GM23338 (cell line): Measurements from ENCODE around the gene PRLH. TPM values are rescaled to one million over a fixed set of nuclear protein-coding genes. Genes with fewer than 3 reads are reported as not detected.

Experiments used
- ATAC-seq: fragments of 200-7000 bp; cut with Tn5 transposase; 3 replicates; pipeline ENCODE4 v1.9.1; 2020
- DNase-seq: peaks from one replicate; pipeline ENCODE4 v3.0.0-alpha.2; 2015; ENCODE audit warnings: low spot score
- H2AFZ ChIP-seq: fragments of 200-600 bp; sonication (generic); 2 replicates; pipeline ENCODE4 v1.8.0; 2016; ENCODE audit warnings: antibody characterized with exemption, mild to moderate bottlenecking, moderate library complexity
- H3F3A ChIP-seq: fragments of 200-600 bp; sonication (generic); replicated peaks from 2 replicates; pipeline ENCODE4 v1.8.0; 2017; ENCODE audit warnings: antibody characterized with exemption, mixed run types, low read depth
- H3K27ac ChIP-seq: fragments of 200-600 bp; sonication (generic); 2 replicates; pipeline ENCODE4 v1.6.1; 2016; ENCODE audit warnings: low read depth
- H3K27me3 ChIP-seq: fragments of 200-600 bp; sonication (generic); 2 replicates; pipeline ENCODE4 v1.8.0; 2016; ENCODE audit warnings: mild to moderate bottlenecking, mixed run types, moderate library complexity; ENCODE audit not compliant: insufficient read depth
- H3K36me3 ChIP-seq: fragments of 200-600 bp; sonication (generic); 2 replicates; pipeline ENCODE4 v1.8.0; 2016; ENCODE audit warnings: mild to moderate bottlenecking; ENCODE audit not compliant: insufficient read depth
- H3K4me1 ChIP-seq: fragments of 200-600 bp; sonication (generic); 2 replicates; pipeline ENCODE4 v1.8.0; 2016; ENCODE audit warnings: mild to moderate bottlenecking, moderate library complexity; ENCODE audit not compliant: insufficient read depth
- H3K4me2 ChIP-seq: fragments of 200-600 bp; sonication (generic); 2 replicates; pipeline ENCODE4 v1.7.1; 2017; ENCODE audit warnings: mixed run types
- H3K4me3 ChIP-seq: fragments of 200-600 bp; sonication (generic); 2 replicates; pipeline ENCODE4 v1.6.1; 2016; ENCODE audit warnings: mixed run types
- H3K79me2 ChIP-seq: fragments of 200-600 bp; sonication (generic); replicated peaks from 2 replicates; pipeline ENCODE4 v1.8.0; 2017; ENCODE audit warnings: mild to moderate bottlenecking; ENCODE audit not compliant: insufficient read depth
- H3K9me2 ChIP-seq: fragments of 200-600 bp; sonication (generic); 2 replicates; pipeline ENCODE4 v1.8.0; 2017; ENCODE audit not compliant: insufficient read depth
- H4K20me1 ChIP-seq: fragments of 200-600 bp; sonication (generic); replicated peaks from 2 replicates; pipeline ENCODE4 v1.8.0; 2017; ENCODE audit warnings: mild to moderate bottlenecking; ENCODE audit not compliant: insufficient read depth
- H3K27ac Mint-ChIP-seq: 2 replicates; pipeline ENCODE4 v1.8.0; 2020; ENCODE audit warnings: inconsistent platforms, mild to moderate bottlenecking, moderate library complexity, mixed read lengths
- H3K27me3 Mint-ChIP-seq: 3 replicates; pipeline ENCODE4 v1.8.0; 2022; ENCODE audit warnings: low read depth, mild to moderate bottlenecking, moderate library complexity, mixed read lengths, inconsistent platforms; ENCODE audit not compliant: insufficient read depth, poor library complexity
- H3K36me3 Mint-ChIP-seq: 3 replicates; pipeline ENCODE4 v1.8.0; 2021; ENCODE audit warnings: low read depth, mild to moderate bottlenecking, inconsistent platforms, moderate library complexity, mixed read lengths
- H3K4me1 Mint-ChIP-seq: 3 replicates; pipeline ENCODE4 v1.8.0; 2020; ENCODE audit warnings: mild to moderate bottlenecking, inconsistent platforms, mixed read lengths
- H3K4me3 Mint-ChIP-seq: 3 replicates; pipeline ENCODE4 v1.8.0; 2021; ENCODE audit warnings: moderate library complexity, mild to moderate bottlenecking, inconsistent platforms, mixed read lengths
- H3K9me3 Mint-ChIP-seq: 3 replicates; pipeline ENCODE4 v1.8.0; 2020; ENCODE audit warnings: moderate library complexity, mild to moderate bottlenecking, inconsistent platforms, mixed read lengths
- CREB1 ChIP-seq: fragments of 250-450 bp; sonication (Bioruptor Pico); IDR thresholded peaks from 2 replicates; pipeline ENCODE4 v1.5.0; 2020; ENCODE audit warnings: low read depth, mild to moderate bottlenecking, moderate library complexity
- EZH2 ChIP-seq: fragments of 200-600 bp; sonication (generic); IDR thresholded peaks from one replicate; pipeline ENCODE4 v1.8.0; 2017; ENCODE audit warnings: antibody characterized with exemption, mild to moderate bottlenecking, low read depth; ENCODE audit not compliant: unreplicated experiment
- EZH2phosphoT487 ChIP-seq: fragments of 200-600 bp; sonication (generic); IDR thresholded peaks from one replicate; pipeline ENCODE4 v1.8.1; 2018; ENCODE audit warnings: antibody characterized with exemption; ENCODE audit not compliant: unreplicated experiment
- STAT1 ChIP-seq: IDR thresholded peaks from one replicate; pipeline ENCODE4 v1.6.1; 2016; ENCODE audit warnings: antibody characterized with exemption; ENCODE audit not compliant: unreplicated experiment
- ZNF331 ChIP-seq: fragments of 250-450 bp; sonication (Bioruptor Pico); IDR thresholded peaks from 2 replicates; pipeline ENCODE4 v1.5.0; 2020; ENCODE audit warnings: low read depth, mild to moderate bottlenecking, moderate library complexity
- polyA plus RNA-seq: library from polyadenylated mRNA; unstranded; fragments of >200 nt; fragmentation: Nextera tagmentation; extraction: Ambion mirVana; gene quantifications from 2 replicates; pipeline ENCODE4 v1.2.1, GENCODE V29; 2016
- total RNA-seq: library from RNA; depleted of rRNA; stranded (reverse); fragments of >200 nt; shearing (Covaris generic); gene quantifications from 2 replicates; pipeline ENCODE4 v1.2.3, GENCODE V29; 2014
- TF ChIP-seq, protein P1 (sequence below): fragments of 250-450 bp; sonication (Bioruptor Pico); IDR thresholded peaks from 2 replicates; pipeline ENCODE4 v1.5.0; 2020; ENCODE audit warnings: mild to moderate bottlenecking, moderate library complexity
- TF ChIP-seq, protein P2 (sequence below), 2 experiments: fragments of 200-600 bp in 1 of 2; sonication (generic) in 1 of 2; conservative IDR thresholded peaks; 2 replicates each; pipeline versions ENCODE4 v1.5.1 to v1.6.1; 2016 to 2017; ENCODE audit warnings: antibody characterized with exemption in 2 of 2, low read depth in 2 of 2, mild to moderate bottlenecking in 2 of 2, moderate library complexity in 1 of 2

The PRLH gene
- total and polyA plus RNA-seq, 2 experiments from 2014 or later, result not detected

DNA sequence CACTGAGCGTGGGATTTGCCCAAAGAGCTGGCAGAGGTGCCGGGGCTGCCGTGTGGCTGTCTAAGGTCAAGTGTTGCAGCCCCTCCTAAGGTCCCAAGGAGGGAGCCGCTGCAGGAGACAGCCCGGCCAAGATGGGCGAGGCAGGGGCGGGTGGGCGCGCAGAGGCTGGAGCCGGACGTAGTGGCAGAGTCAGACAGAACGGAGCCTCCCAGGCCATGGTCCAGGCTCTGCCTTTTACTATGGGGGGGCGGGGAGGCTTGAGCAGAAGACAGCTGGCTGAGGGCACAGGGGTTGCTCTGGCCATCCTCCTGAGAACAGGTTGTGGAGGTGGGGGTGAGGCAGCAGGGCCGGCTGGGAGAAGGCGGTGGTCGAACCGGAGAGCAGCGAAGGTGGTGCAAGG, 27.5 kb upstream of the PRLH start (continued):
- TF ChIP-seq, protein P1, sequence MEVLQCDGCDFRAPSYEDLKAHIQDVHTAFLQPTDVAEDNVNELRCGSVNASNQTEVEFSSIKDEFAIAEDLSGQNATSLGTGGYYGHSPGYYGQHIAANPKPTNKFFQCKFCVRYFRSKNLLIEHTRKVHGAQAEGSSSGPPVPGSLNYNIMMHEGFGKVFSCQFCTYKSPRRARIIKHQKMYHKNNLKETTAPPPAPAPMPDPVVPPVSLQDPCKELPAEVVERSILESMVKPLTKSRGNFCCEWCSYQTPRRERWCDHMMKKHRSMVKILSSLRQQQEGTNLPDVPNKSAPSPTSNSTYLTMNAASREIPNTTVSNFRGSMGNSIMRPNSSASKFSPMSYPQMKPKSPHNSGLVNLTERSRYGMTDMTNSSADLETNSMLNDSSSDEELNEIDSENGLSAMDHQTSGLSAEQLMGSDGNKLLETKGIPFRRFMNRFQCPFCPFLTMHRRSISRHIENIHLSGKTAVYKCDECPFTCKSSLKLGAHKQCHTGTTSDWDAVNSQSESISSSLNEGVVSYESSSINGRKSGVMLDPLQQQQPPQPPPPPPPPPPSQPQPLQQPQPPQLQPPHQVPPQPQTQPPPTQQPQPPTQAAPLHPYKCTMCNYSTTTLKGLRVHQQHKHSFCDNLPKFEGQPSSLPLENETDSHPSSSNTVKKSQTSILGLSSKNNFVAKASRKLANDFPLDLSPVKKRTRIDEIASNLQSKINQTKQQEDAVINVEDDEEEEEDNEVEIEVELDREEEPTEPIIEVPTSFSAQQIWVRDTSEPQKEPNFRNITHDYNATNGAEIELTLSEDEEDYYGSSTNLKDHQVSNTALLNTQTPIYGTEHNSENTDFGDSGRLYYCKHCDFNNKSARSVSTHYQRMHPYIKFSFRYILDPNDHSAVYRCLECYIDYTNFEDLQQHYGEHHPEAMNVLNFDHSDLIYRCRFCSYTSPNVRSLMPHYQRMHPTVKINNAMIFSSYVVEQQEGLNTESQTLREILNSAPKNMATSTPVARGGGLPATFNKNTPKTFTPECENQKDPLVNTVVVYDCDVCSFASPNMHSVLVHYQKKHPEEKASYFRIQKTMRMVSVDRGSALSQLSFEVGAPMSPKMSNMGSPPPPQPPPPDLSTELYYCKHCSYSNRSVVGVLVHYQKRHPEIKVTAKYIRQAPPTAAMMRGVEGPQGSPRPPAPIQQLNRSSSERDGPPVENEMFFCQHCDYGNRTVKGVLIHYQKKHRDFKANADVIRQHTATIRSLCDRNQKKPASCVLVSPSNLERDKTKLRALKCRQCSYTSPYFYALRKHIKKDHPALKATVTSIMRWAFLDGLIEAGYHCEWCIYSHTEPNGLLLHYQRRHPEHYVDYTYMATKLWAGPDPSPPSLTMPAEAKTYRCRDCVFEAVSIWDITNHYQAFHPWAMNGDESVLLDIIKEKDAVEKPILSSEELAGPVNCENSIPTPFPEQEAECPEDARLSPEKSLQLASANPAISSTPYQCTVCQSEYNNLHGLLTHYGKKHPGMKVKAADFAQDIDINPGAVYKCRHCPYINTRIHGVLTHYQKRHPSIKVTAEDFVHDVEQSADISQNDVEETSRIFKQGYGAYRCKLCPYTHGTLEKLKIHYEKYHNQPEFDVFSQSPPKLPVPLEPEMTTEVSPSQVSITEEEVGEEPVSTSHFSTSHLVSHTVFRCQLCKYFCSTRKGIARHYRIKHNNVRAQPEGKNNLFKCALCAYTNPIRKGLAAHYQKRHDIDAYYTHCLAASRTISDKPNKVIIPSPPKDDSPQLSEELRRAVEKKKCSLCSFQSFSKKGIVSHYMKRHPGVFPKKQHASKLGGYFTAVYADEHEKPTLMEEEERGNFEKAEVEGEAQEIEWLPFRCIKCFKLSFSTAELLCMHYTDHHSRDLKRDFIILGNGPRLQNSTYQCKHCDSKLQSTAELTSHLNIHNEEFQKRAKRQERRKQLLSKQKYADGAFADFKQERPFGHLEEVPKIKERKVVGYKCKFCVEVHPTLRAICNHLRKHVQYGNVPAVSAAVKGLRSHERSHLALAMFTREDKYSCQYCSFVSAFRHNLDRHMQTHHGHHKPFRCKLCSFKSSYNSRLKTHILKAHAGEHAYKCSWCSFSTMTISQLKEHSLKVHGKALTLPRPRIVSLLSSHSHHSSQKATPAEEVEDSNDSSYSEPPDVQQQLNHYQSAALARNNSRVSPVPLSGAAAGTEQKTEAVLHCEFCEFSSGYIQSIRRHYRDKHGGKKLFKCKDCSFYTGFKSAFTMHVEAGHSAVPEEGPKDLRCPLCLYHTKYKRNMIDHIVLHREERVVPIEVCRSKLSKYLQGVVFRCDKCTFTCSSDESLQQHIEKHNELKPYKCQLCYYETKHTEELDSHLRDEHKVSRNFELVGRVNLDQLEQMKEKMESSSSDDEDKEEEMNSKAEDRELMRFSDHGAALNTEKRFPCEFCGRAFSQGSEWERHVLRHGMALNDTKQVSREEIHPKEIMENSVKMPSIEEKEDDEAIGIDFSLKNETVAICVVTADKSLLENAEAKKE (CRISPR knock-in tag), result no peak
- TF ChIP-seq, protein P2, sequence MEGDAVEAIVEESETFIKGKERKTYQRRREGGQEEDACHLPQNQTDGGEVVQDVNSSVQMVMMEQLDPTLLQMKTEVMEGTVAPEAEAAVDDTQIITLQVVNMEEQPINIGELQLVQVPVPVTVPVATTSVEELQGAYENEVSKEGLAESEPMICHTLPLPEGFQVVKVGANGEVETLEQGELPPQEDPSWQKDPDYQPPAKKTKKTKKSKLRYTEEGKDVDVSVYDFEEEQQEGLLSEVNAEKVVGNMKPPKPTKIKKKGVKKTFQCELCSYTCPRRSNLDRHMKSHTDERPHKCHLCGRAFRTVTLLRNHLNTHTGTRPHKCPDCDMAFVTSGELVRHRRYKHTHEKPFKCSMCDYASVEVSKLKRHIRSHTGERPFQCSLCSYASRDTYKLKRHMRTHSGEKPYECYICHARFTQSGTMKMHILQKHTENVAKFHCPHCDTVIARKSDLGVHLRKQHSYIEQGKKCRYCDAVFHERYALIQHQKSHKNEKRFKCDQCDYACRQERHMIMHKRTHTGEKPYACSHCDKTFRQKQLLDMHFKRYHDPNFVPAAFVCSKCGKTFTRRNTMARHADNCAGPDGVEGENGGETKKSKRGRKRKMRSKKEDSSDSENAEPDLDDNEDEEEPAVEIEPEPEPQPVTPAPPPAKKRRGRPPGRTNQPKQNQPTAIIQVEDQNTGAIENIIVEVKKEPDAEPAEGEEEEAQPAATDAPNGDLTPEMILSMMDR (conservative IDR thresholded peaks at IDR 0.05; ENCODE audit: low read depth in 2 of 2), result no peak
- TF ChIP-seq STAT1, result no peak

DNA sequence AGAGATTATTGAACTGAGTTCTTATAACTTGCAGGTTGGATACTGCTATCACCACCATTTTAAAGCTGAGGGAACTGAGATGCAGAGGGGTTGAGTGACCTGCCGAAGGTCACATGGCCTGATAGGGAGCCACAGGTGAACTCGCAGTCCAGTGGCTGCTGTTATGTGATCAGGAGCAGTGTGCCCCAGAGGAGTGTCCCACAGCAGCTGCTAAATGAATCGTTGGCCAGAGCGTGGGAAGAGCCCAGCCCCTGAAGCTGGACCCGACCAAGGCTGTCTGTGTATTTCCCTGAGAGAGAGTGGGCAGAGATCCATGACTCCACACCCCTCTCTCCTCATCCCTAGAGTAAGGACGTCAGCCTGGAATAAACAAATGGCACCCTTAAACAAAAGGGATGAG, 26.7 kb upstream of the PRLH start:
- H3K4me1 Mint-ChIP-seq, result peaks cover 7% of the 10 kb centered on the region
- H2AFZ ChIP-seq, result no peak overlapping the region
- no peaks in the 10 kb centered on the region; the same call in 2 of the 3 replicates for H3K36me3 Mint-ChIP-seq
- no peak overlapping the region for H3K4me3 Mint-ChIP-seq
- no peaks in the 10 kb centered on the region for H3K4me1 ChIP-seq
- H3K27me3 Mint-ChIP-seq, result peaks cover 5% of the 10 kb centered on the region
- H3F3A ChIP-seq, result no peaks in the 10 kb centered on the region
- H3K9me2 ChIP-seq, result no peaks in the 10 kb centered on the region
- H3K36me3 ChIP-seq, result no peaks in the 10 kb centered on the region
- H3K27ac ChIP-seq, result no peak overlapping the region
- H3K27me3 ChIP-seq, result no peaks in the 10 kb centered on the region
- DNase-seq, result no peak
- H3K27ac Mint-ChIP-seq, result no peak overlapping the region
- H3K4me2 ChIP-seq, result no peak overlapping the region
- no peaks in the 10 kb centered on the region for H4K20me1 ChIP-seq
- peaks cover 3% of the 10 kb centered on the region; the same call in 1 of the 3 replicates for H3K9me3 Mint-ChIP-seq
- ATAC-seq, result no peak
- no peaks in the 10 kb centered on the region for H3K79me2 ChIP-seq
- no peak overlapping the region for H3K4me3 ChIP-seq
- TF ChIP-seq, protein P1 (CRISPR knock-in tag), result no peak
- TF ChIP-seq CREB1 (CRISPR knock-in tag), result no peak
- TF ChIP-seq ZNF331 (CRISPR knock-in tag), result no peak
- TF ChIP-seq EZH2, result no peak
- no peak for TF ChIP-seq EZH2phosphoT487
